ENCODE data around the gene EPHB6. TPM values are rescaled to one million over a fixed set of nuclear protein-coding genes. Genes with fewer than 3 reads are reported as not detected.

EPHB6 gene
- total RNA-seq, 1 experiment from 2014 or later: 12.6 TPM

- H4K20me1 ChIP-seq (ENCODE audit: insufficient read depth): no peaks in the 10 kb centered on the region
- H3K36me3 ChIP-seq (ENCODE audit: control insufficient read depth in 1 of 2, insufficient read depth in 2 of 2, low read length in 2 of 2): no peaks in the 10 kb centered on the region
- TF ChIP-seq CTCF (IDR thresholded peaks at IDR 0.05 in 2 of 3, conservative IDR thresholded peaks at IDR 0.05 in 1 of 3; ENCODE audit: borderline replicate concordance in 1 of 3, insufficient read depth in 1 of 3, low read depth in 2 of 3, low read length in 2 of 3) (no peak), JUND (IDR thresholded peaks at IDR 0.05) (no peak), TCF7L2 (IDR thresholded peaks at IDR 0.05; ENCODE audit: borderline replicate concordance, extremely low read depth, insufficient read depth, insufficient read length) (no peak), POLR2A (IDR thresholded peaks at IDR 0.05; ENCODE audit: borderline replicate concordance, extremely low read depth, insufficient read depth, insufficient read length) (no peak), POLR2AphosphoS5 (IDR thresholded peaks at IDR 0.05; ENCODE audit: low read depth, low read length) (no peak), CBX3 (IDR thresholded peaks at IDR 0.05; ENCODE audit: low read depth) (no peak), SRF (IDR thresholded peaks at IDR 0.05; ENCODE audit: low read depth) (no peak), ZFX (IDR thresholded peaks at IDR 0.05) (no peak), EZH2 (IDR thresholded peaks at IDR 0.05) (no peak), CEBPB (IDR thresholded peaks at IDR 0.05; ENCODE audit: low read depth) (no peak)
- H3K9me2 ChIP-seq (ENCODE audit: insufficient read depth): no peaks in the 10 kb centered on the region
- no peaks in the 10 kb centered on the region for H3K9me3 ChIP-seq (ENCODE audit: control insufficient read depth in 1 of 2, insufficient read depth in 1 of 2, low read depth in 1 of 2, low read length in 2 of 2)
- ATAC-seq (no peak), DNase-seq (ENCODE audit: low read depth, low spot score) (no peak)
- H3K27ac ChIP-seq (ENCODE audit: low read depth, low read length): no peak overlapping the region
- H3K27me3 ChIP-seq (ENCODE audit: insufficient read depth, low read length): peaks cover 6% of the 10 kb centered on the region; the same call in 1 of the 2 replicates
- BruUV-seq (replicated peaks): no TSS peak
- no peak overlapping the region for H3K4me3 ChIP-seq (replicated peaks in 1 of 2; ENCODE audit: low read depth in 1 of 2, low read length in 2 of 2)
- H3K4me2 ChIP-seq (ENCODE audit: low read length): no peak overlapping the region
- ChIA-PET POLR2A (no interaction called here), RAD21 (ENCODE audit: low non-redundant PET in 1 of 2, low total read pairs in 2 of 2, uncharacterized antibody in 2 of 2, unreplicated experiment in 2 of 2) (no interaction called here), CTCF (no interaction called here)
- H2AFZ ChIP-seq (ENCODE audit: low read depth, low read length, poor library complexity, severe bottlenecking): no peak overlapping the region
- intact Hi-C loops (cut with micrococcal nuclease): no loop called here
- H3K4me1 ChIP-seq (ENCODE audit: control insufficient read depth in 1 of 2, insufficient read depth in 2 of 2, low read length in 2 of 2): no peaks in the 10 kb centered on the region
- H3K9ac ChIP-seq (ENCODE audit: low read length): no peak overlapping the region
- no peaks in the 10 kb centered on the region for H3K79me2 ChIP-seq (ENCODE audit: insufficient read depth, low read length)
Measured at GRCh38 chr7:142876991-142877910, 22.4 kb downstream of the EPHB6 start.
